Medulla oblongata (tissue), 1 donor: ENCODE measurements around the gene TANGO2.
A peak's percentile ranks its signal among the peaks of the same experiment; 100 is the strongest.

Experiments used
- DNase-seq: peaks from one replicate; pipeline ENCODE4 v3.0.0-alpha.2; 2015; ENCODE audit errors: extremely low spot score

The TANGO2 gene

GRCh38 chr22:20106205-20106848 lies 85.4 kb downstream of the TANGO2 start:
- DNase-seq: no peak

GRCh38 chr22:20106849-20107237 lies 85.9 kb downstream of the TANGO2 start:
- DNase-seq: no peak

GRCh38 chr22:20107471-20107901 lies 86.6 kb downstream of the TANGO2 start:
- DNase-seq: no peak

GRCh38 chr22:20107951-20108756 lies 87.2 kb downstream of the TANGO2 start:
- DNase-seq: no peak

GRCh38 chr22:20108757-20109230 lies 87.9 kb downstream of the TANGO2 start:
- DNase-seq: no peak

GRCh38 chr22:20109411-20110358 lies 88.8 kb downstream of the TANGO2 start:
- DNase-seq: no peak

GRCh38 chr22:20110359-20110985 lies 89.6 kb downstream of the TANGO2 start:
- no peak for DNase-seq

- DNase-seq: no peak
Measured at GRCh38 chr22:20111045-20111688, 90.3 kb downstream of the TANGO2 start.

GRCh38 chr22:20111689-20112622 lies 91.0 kb downstream of the TANGO2 start:
- peak; percentile 36 for DNase-seq

- DNase-seq: no peak
Measured at GRCh38 chr22:20112623-20113511, 92.0 kb downstream of the TANGO2 start.

GRCh38 chr22:20113551-20114310 lies 92.8 kb downstream of the TANGO2 start:
- DNase-seq: no peak

- DNase-seq: no peak
Measured at GRCh38 chr22:20114506-20115475, 93.9 kb downstream of the TANGO2 start.

- DNase-seq: no peak
Measured at GRCh38 chr22:20115691-20116375, 94.9 kb downstream of the TANGO2 start, which contains the start of gene RANBP1. TSS of gene RANBP1 (plus strand) at chr22:20116104. CDS start at chr22:20116185, 81 bp downstream.

- DNase-seq: no peak
Measured at GRCh38 chr22:20116376-20116950, 95.6 kb downstream of the TANGO2 start.
